Prostate gland (tissue), 2 donors: Measurements from ENCODE around the gene MAPK14.

Source experiments
- POLR2A ChIP-seq: fragments of 450-650 bp; IDR thresholded peaks from one replicate; pipeline ENCODE4 v1.6.1; 2016; ENCODE audit warnings: antibody characterized with exemption, mild to moderate bottlenecking
- POLR2AphosphoS5 ChIP-seq: sonication (generic); formaldehyde crosslinking; IDR thresholded peaks from one replicate; pipeline ENCODE4 v1.6.1; 2017; ENCODE audit warnings: antibody characterized with exemption
- TF ChIP-seq, protein P1 (sequence below), 4 experiments: fragments of 200-600 bp in 2 of 4; fragments of 450-650 bp in 2 of 4; sonication (generic) in 2 of 4; IDR thresholded peaks; 1 replicate in 3 of 4; 2 replicates in 1 of 4; pipeline ENCODE4 v1.5.1; 2016 to 2019; ENCODE audit warnings: antibody characterized with exemption in 4 of 4, mild to moderate bottlenecking in 2 of 4, moderate library complexity in 2 of 4

DNA sequence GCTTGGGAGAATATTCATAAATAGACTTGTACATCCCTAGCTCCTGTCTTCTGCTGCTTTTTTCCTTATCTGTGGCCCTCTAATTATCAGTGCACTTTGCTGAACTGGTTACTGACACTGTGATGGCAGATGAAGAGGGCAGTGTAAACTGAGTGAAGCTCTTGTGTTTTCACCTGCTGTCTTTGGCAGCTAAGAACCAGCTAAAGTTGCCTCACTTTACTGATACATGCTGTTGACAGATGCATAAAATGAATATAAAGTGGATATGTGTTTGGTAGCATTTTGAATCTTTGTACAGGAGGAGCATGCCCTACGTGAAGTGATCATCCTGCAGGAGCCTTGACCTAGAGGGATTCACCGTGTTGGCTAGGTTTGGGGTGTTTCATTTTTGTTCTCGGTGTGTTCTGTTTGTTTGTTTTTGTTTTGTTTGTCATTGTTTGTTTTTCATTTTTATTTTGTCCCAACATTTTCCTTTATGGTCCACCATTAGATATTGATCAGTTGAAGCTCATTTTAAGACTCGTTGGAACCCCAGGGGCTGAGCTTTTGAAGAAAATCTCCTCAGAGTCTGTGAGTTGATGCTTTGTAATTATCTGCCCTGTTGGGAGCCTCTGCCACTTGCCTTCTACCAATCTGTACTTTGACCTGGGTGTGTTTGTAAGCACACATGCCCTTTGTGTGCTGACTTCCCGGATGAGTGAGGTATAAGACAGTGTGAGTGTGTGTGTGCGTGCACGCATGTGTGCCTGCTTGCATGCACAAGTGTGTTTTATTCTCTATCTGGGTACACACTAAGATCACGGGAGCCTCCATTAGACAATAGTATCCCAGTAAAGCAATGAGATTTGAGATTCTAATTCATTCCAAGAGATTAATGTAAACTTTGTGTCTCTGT, 68.1 kb downstream of the MAPK14 start:
- TF ChIP-seq POLR2AphosphoS5, result no peak
- no peak for TF ChIP-seq POLR2A
- TF ChIP-seq, protein P1, sequence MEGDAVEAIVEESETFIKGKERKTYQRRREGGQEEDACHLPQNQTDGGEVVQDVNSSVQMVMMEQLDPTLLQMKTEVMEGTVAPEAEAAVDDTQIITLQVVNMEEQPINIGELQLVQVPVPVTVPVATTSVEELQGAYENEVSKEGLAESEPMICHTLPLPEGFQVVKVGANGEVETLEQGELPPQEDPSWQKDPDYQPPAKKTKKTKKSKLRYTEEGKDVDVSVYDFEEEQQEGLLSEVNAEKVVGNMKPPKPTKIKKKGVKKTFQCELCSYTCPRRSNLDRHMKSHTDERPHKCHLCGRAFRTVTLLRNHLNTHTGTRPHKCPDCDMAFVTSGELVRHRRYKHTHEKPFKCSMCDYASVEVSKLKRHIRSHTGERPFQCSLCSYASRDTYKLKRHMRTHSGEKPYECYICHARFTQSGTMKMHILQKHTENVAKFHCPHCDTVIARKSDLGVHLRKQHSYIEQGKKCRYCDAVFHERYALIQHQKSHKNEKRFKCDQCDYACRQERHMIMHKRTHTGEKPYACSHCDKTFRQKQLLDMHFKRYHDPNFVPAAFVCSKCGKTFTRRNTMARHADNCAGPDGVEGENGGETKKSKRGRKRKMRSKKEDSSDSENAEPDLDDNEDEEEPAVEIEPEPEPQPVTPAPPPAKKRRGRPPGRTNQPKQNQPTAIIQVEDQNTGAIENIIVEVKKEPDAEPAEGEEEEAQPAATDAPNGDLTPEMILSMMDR (IDR thresholded peaks at IDR 0.05), result no peak
